Measurements from ENCODE around the gene NAE1. TPM values are rescaled to one million over a fixed set of nuclear protein-coding genes. Genes with fewer than 3 reads are reported as not detected.

The NAE1 gene
- total RNA-seq, 1 donor from 2014 or later, result 77.3 TPM

DNA sequence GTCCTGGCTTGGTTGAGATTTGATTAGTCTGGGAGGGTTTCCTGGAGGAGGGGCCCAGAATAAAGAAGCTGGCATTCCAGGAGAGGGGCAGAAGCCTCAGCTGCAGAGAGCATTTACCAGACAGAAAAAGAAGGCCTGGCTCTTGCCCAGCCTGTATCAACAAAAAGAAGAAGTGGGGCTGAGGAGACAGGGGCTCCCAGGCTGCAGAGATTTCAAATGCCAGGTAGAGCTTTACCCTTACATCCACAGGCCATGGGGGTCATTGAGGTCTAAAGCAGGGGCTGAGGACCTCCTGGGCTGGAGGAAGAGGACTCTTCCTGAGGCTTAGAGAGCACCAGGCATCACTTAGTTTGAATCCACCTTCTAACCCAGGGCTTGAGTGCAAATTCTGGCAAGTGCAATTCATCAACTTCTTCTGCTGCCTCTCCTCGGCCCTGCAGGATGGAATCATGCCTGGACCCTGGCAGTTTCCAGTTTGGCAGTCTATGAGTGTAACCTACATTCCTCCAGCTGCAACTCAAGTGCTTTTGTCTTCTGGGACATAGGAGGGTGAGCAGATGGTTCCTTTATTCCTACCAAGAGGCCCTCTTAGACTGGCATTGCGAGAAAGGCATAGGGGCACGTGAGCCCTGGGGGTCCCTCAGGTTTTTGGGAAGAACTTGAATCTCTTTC lies 28.8 kb upstream of the NAE1 start:
- DNase-seq (ENCODE audit: low read depth), result no peak
- H3K36me3 ChIP-seq (ENCODE audit: control insufficient read depth, insufficient read depth, low read length), result no peaks in the 10 kb centered on the region
- H3K4me3 ChIP-seq (ENCODE audit: low read depth, low read length), result no peak overlapping the region
- TF ChIP-seq, protein P1, sequence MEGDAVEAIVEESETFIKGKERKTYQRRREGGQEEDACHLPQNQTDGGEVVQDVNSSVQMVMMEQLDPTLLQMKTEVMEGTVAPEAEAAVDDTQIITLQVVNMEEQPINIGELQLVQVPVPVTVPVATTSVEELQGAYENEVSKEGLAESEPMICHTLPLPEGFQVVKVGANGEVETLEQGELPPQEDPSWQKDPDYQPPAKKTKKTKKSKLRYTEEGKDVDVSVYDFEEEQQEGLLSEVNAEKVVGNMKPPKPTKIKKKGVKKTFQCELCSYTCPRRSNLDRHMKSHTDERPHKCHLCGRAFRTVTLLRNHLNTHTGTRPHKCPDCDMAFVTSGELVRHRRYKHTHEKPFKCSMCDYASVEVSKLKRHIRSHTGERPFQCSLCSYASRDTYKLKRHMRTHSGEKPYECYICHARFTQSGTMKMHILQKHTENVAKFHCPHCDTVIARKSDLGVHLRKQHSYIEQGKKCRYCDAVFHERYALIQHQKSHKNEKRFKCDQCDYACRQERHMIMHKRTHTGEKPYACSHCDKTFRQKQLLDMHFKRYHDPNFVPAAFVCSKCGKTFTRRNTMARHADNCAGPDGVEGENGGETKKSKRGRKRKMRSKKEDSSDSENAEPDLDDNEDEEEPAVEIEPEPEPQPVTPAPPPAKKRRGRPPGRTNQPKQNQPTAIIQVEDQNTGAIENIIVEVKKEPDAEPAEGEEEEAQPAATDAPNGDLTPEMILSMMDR (IDR thresholded peaks at IDR 0.05; ENCODE audit: insufficient read depth, low read length, poor library complexity, severe bottlenecking), result no peak
- H3K27me3 ChIP-seq (ENCODE audit: control insufficient read depth, insufficient read depth, low read length), result no peaks in the 10 kb centered on the region

DNA sequence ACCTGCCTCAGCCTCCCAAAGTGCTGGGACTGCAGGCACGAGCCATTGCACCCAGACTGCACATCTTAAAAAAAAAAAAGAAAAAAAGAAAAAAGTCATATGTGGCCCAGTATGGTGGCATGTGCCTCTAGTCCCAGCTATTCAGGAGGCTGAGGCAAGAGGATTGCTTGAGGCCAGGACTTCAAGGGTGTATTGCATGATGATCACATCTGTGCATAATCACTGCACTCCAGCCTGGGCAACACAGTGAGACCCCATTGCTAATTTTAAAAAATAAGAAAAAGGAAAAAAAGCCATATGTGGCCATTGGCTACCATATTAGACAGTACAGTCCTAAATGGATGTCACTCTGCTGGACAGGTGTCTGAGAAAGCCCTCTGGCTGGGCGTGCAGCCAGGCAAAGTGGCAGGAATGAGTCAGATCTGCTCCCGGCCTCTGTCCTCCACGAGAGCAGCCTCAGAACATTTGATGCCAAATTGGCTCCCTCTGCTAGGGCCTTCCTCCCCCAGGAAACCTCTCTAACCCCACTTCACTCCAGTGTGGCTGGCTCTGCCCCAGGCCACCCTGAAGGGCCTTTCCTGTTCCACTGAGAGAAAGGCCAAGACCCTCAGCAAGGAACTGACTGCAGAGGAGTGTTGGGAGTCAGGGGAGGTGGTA lies 28.1 kb upstream of the NAE1 start:
- Histone ChIP-seq H3K4me3 (ENCODE audit: low read depth, low read length) (no peak overlapping the region), H3K27me3 (ENCODE audit: control insufficient read depth, insufficient read depth, low read length) (no peaks in the 10 kb centered on the region), H3K36me3 (ENCODE audit: control insufficient read depth, insufficient read depth, low read length) (no peaks in the 10 kb centered on the region)
- TF ChIP-seq, protein P1 (IDR thresholded peaks at IDR 0.05; ENCODE audit: insufficient read depth, low read length, poor library complexity, severe bottlenecking), result no peak
- DNase-seq (ENCODE audit: low read depth), result no peak

DNA sequence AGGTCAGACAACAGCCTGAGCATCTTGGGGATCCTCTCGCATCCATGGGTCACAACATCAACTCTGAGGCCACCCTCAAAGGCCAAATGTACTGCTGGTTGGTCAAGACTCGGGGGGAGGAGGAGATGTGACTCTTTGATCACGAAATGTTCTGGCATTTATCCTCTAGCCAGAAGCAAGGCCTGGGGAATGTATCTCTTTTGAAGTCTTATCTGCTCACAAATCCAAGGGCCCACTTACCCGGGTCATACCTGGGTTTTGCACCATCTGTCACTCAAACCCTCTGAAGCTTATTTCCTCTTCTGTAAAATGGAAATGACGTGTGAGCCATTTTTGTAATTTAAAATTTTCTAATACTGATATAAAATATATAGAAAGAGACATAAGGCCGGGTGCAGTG lies 26.7 kb upstream of the NAE1 start:
- no peak for DNase-seq (ENCODE audit: low read depth)
- TF ChIP-seq, protein P1 (IDR thresholded peaks at IDR 0.05; ENCODE audit: insufficient read depth, low read length, poor library complexity, severe bottlenecking), result no peak
- H3K27me3 ChIP-seq (ENCODE audit: control insufficient read depth, insufficient read depth, low read length), result peaks cover 4% of the 10 kb centered on the region
- H3K4me3 ChIP-seq (ENCODE audit: low read depth, low read length), result no peak overlapping the region
- no peaks in the 10 kb centered on the region for H3K36me3 ChIP-seq (ENCODE audit: control insufficient read depth, insufficient read depth, low read length)

DNA sequence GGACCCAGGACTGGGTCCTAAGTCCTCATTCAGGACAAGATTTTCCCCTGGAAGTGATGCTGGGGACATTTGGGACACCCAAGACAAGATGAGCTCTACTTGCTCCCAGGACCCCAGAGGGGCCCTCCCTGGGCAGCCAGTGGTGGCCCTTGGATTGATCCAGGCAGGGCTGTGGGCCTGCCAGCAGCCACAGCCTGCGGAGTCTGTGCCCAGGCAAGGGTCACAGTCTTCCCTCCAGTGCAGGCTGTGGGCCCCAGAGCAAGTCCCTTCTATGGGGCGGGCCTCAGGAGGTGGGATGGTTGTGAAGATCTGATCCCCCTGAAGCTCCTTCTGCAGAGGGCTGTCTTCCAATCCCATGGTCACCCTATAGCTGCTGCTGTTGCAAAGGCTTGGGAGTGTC lies 26.0 kb upstream of the NAE1 start:
- no peak for DNase-seq (ENCODE audit: low read depth)
- H3K36me3 ChIP-seq (ENCODE audit: control insufficient read depth, insufficient read depth, low read length), result no peaks in the 10 kb centered on the region
- TF ChIP-seq, protein P1 (IDR thresholded peaks at IDR 0.05; ENCODE audit: insufficient read depth, low read length, poor library complexity, severe bottlenecking), result no peak

DNA sequence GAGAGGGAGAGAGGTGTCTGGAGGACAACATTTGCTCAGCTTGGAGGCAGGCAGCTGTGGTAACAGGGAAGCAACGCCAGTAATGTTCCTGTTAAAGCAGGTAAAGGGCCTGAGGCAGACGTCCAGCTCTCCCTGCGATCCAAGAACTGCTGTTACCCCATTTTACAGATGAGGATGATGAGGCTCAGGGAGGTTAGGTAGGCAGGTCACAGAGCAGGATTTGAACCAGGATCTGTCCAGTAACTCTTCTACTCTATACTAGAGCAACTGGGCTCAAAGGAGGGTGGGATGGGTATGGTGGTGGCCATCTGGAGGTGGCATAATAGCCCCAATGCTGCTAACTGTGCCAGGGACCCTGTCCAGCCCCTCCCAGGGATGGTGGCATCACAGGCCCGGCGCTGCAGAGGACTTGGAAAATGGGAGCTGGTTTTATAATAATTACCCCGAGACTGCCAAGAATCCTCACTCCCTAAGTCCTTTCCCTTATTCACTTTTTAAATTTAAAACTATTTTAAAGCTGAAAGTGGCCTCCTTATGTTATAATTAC lies 25.5 kb upstream of the NAE1 start:
- Histone ChIP-seq H3K36me3 (ENCODE audit: control insufficient read depth, insufficient read depth, low read length) (no peaks in the 10 kb centered on the region), H3K27me3 (ENCODE audit: control insufficient read depth, insufficient read depth, low read length) (peaks cover 4% of the 10 kb centered on the region), H3K4me3 (ENCODE audit: low read depth, low read length) (no peak overlapping the region)
- no peak for DNase-seq (ENCODE audit: low read depth)
- TF ChIP-seq, protein P1 (IDR thresholded peaks at IDR 0.05; ENCODE audit: insufficient read depth, low read length, poor library complexity, severe bottlenecking), result no peak

More for the DNA sequence above, 26.0 kb upstream of the NAE1 start:
- peaks cover 4% of the 10 kb centered on the region for H3K27me3 ChIP-seq (ENCODE audit: control insufficient read depth, insufficient read depth, low read length)
- no peak overlapping the region for H3K4me3 ChIP-seq (ENCODE audit: low read depth, low read length)
